ENCODE data around the gene OLIG3.

DNA sequence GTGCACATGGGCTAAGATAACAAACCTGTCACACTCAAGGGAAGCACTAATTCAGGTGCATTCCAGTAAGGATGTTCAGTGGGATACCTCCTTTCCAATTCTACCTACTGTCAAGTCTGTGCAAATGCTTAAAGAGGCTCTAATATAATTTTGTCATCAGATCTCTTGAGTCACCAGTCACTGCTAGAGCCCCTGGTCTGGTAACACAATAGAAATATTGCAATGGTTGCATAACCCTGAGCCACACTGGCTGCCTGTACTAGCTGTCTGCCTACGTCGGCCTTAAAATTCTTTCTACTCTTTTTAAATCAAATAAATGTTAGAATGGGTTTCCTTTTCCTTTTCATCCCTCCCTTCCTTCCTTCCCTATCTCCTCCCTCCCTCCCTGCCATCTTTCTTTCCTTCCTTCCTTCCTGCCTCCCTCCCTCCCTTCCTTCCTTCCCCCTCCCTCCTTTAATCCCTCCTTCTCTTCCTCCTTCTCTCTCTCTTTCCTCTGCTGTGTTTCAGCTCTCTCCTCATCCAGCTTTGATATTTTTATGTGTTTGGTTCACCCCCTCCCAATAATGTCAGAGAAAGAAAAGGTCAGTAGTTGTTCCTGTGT, 28.1 kb upstream of the OLIG3 start:
- TF ChIP-seq, protein P1, sequence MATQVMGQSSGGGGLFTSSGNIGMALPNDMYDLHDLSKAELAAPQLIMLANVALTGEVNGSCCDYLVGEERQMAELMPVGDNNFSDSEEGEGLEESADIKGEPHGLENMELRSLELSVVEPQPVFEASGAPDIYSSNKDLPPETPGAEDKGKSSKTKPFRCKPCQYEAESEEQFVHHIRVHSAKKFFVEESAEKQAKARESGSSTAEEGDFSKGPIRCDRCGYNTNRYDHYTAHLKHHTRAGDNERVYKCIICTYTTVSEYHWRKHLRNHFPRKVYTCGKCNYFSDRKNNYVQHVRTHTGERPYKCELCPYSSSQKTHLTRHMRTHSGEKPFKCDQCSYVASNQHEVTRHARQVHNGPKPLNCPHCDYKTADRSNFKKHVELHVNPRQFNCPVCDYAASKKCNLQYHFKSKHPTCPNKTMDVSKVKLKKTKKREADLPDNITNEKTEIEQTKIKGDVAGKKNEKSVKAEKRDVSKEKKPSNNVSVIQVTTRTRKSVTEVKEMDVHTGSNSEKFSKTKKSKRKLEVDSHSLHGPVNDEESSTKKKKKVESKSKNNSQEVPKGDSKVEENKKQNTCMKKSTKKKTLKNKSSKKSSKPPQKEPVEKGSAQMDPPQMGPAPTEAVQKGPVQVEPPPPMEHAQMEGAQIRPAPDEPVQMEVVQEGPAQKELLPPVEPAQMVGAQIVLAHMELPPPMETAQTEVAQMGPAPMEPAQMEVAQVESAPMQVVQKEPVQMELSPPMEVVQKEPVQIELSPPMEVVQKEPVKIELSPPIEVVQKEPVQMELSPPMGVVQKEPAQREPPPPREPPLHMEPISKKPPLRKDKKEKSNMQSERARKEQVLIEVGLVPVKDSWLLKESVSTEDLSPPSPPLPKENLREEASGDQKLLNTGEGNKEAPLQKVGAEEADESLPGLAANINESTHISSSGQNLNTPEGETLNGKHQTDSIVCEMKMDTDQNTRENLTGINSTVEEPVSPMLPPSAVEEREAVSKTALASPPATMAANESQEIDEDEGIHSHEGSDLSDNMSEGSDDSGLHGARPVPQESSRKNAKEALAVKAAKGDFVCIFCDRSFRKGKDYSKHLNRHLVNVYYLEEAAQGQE (IDR thresholded peaks at IDR 0.05; ENCODE audit: insufficient read depth in 1 of 2, low read depth in 2 of 2, low read length in 2 of 2): no peak
- no peak for TF ChIP-seq POLR2AphosphoS5 (IDR thresholded peaks at IDR 0.05; ENCODE audit: low read depth, low read length)

Measured in PFSK-1 (cell line).